CD8-positive, alpha-beta memory T cell (primary cell): Measurements from ENCODE around the gene PFDN5. TPM values are rescaled to one million over a fixed set of nuclear protein-coding genes. Genes with fewer than 3 reads are reported as not detected.

Experiments
- CTCF ChIA-PET: fragments of 350-600 bp; sonication (Branson Sonifier 250); formaldehyde crosslinking; loops from one replicate; lab custom pipeline; 2021; ENCODE audit warnings: antibody characterized with exemption; lab: Charles Lee
- POLR2A ChIA-PET: fragments of 350-600 bp; sonication (Branson Sonifier 250); formaldehyde crosslinking; loops from one replicate; lab custom pipeline; 2021; ENCODE audit warnings: antibody characterized with exemption; lab: Charles Lee
- DNase-seq, 5 donors: peaks; one replicate each; pipeline versions ENCODE4 v3.0.0 to v3.0.0-alpha.2; 2020 to 2022; ENCODE audit warnings: mixed read lengths in 1 of 5
- H3K27ac ChIP-seq: one replicate; pipeline ENCODE4 v1.7.0; 2013; ENCODE audit warnings: low read depth, mild to moderate bottlenecking, low read length, moderate library complexity
- H3K27me3 ChIP-seq: 2 replicates; pipeline ENCODE4 v1.7.0; 2013; ENCODE audit warnings: low read length, mild to moderate bottlenecking; ENCODE audit not compliant: insufficient read depth, poor library complexity, severe bottlenecking
- H3K36me3 ChIP-seq: 2 replicates; pipeline ENCODE4 v1.7.0; 2013; ENCODE audit warnings: mild to moderate bottlenecking, low read length, moderate library complexity; ENCODE audit not compliant: insufficient read depth
- H3K4me1 ChIP-seq: 2 replicates; pipeline ENCODE4 v1.7.0; 2013; ENCODE audit warnings: mild to moderate bottlenecking, low read length, moderate library complexity; ENCODE audit not compliant: insufficient read depth
- H3K4me3 ChIP-seq: 2 replicates; pipeline ENCODE4 v1.7.0; 2013; ENCODE audit warnings: mild to moderate bottlenecking, low read length
- H3K9me3 ChIP-seq: 2 replicates; pipeline ENCODE4 v1.7.0; 2013; ENCODE audit warnings: mild to moderate bottlenecking, low read length
- H3K27ac Mint-ChIP-seq, 8 donors: one replicate each; pipeline ENCODE4 v1.8.0; 2020 to 2021; ENCODE audit warnings: mixed read lengths in 8 of 8, mild to moderate bottlenecking in 6 of 8, inconsistent platforms in 3 of 8, moderate library complexity in 3 of 8
- H3K27me3 Mint-ChIP-seq, 2 donors: one replicate each; pipeline ENCODE4 v1.8.0; 2020 to 2021; ENCODE audit warnings: mixed read lengths in 2 of 2, mild to moderate bottlenecking in 1 of 2, moderate library complexity in 1 of 2
- H3K36me3 Mint-ChIP-seq, 3 donors: one replicate each; pipeline ENCODE4 v1.8.0; 2020 to 2021; ENCODE audit warnings: mixed read lengths in 3 of 3, inconsistent platforms in 1 of 3, mild to moderate bottlenecking in 1 of 3
- H3K4me1 Mint-ChIP-seq, 3 donors: one replicate each; pipeline ENCODE4 v1.8.0; 2020 to 2021; ENCODE audit warnings: mixed read lengths in 3 of 3, inconsistent platforms in 1 of 3, mild to moderate bottlenecking in 1 of 3
- H3K4me3 Mint-ChIP-seq, 7 donors: one replicate each; pipeline ENCODE4 v1.8.0; 2020 to 2021; ENCODE audit warnings: mixed read lengths in 7 of 7, mild to moderate bottlenecking in 6 of 7, moderate library complexity in 4 of 7, inconsistent platforms in 2 of 7
- H3K9me3 Mint-ChIP-seq, 5 donors: one replicate each; pipeline ENCODE4 v1.8.0; 2020 to 2022; ENCODE audit warnings: mixed read lengths in 5 of 5, mild to moderate bottlenecking in 3 of 5, moderate library complexity in 2 of 5, inconsistent platforms in 1 of 5
- polyA plus RNA-seq: library from polyadenylated mRNA; unstranded; fragments of 300-500 nt; fragmentation: Illumina TruSeq; gene quantifications from one replicate; pipeline ENCODE4 v1.2.3, GENCODE V29; 2021
- total RNA-seq, 2 experiments: library from RNA; stranded (reverse); gene quantifications; one replicate each; pipeline ENCODE4 v1.2.3, GENCODE V29; 2021

Gene PFDN5
- total and polyA plus RNA-seq, 3 experiments from 2014 or later: 380 to 1,325 (median 385) TPM

GRCh38 chr12:53345486-53346188, 50.3 kb downstream of the PFDN5 start:
- Mint-ChIP-seq H3K4me3 (peak overlapping the region; percentile 32 to 98 (median 94)), H3K27me3 (peaks cover under 1 to 1% of the 10 kb centered on the region in 2 donors), H3K4me1 (peaks cover 12 to 18% (median 14%) of the 10 kb centered on the region in 3 donors), H3K36me3 (peaks cover 0 to 2% (median 0%) of the 10 kb centered on the region in 3 donors), H3K27ac (peak overlapping the region in 5 of 8 donors; percentile 85 to 95 (median 92)), H3K9me3 (no peaks in the 10 kb centered on the region)
- no peaks in the 10 kb centered on the region for H3K36me3 ChIP-seq
- ChIA-PET POLR2A (interaction anchor here (1.0 to 4.0 kb wide), 7 partner anchors 10 to 73 kb away, joined by 3 to 28 read pairs (median 7); partner anchors contain the start of genes AAAS, MYG1, PFDN5 and SP1), CTCF (interaction anchor here (0.7 to 6.6 kb wide), 42 partner anchors 9 to 401 kb away, joined by 3 to 209 read pairs (median 4); partner anchors contain the start of genes AAAS, AMHR2, CSAD and ITGB7)
- H3K27ac ChIP-seq: no peak overlapping the region
- H3K4me3 ChIP-seq: no peak overlapping the region
- H3K27me3 ChIP-seq: no peaks in the 10 kb centered on the region
- DNase-seq: no peak
- no peaks in the 10 kb centered on the region for H3K9me3 ChIP-seq
- peaks cover 9% of the 10 kb centered on the region for H3K4me1 ChIP-seq

- H3K36me3 Mint-ChIP-seq: peaks cover 0 to 2% (median 0%) of the 10 kb centered on the region in 3 donors
- peak overlapping the region in 2 of 7 donors; percentile 6 to 23 for H3K4me3 Mint-ChIP-seq
- no peak for DNase-seq
- Histone ChIP-seq H3K27ac (no peak overlapping the region), H3K4me1 (peaks cover 9% of the 10 kb centered on the region), H3K27me3 (no peaks in the 10 kb centered on the region), H3K4me3 (no peak overlapping the region), H3K36me3 (no peaks in the 10 kb centered on the region), H3K9me3 (no peaks in the 10 kb centered on the region)
- ChIA-PET CTCF (interaction anchor here (1.4 to 6.6 kb wide), 7 partner anchors 22 to 188 kb away, joined by 4 to 209 read pairs (median 17); partner anchors contain the start of gene AAAS), POLR2A (interaction anchor here (0.6 to 4.0 kb wide), 2 partner anchors 22 to 322 kb away, joined by 4 to 28 read pairs; no protein-coding TSS in a partner anchor)
- H3K4me1 Mint-ChIP-seq: peaks cover 12 to 18% (median 14%) of the 10 kb centered on the region in 3 donors
- H3K27me3 Mint-ChIP-seq: peaks cover 0 to 1% of the 10 kb centered on the region in 2 donors
- no peaks in the 10 kb centered on the region for H3K9me3 Mint-ChIP-seq
- H3K27ac Mint-ChIP-seq: peak overlapping the region in 3 of 8 donors; percentile 40 to 51 (median 48)
Measured at GRCh38 chr12:53346491-53346890, 51.1 kb downstream of the PFDN5 start.

GRCh38 chr12:53347905-53348304, 52.6 kb downstream of the PFDN5 start:
- no peaks in the 10 kb centered on the region for H3K36me3 ChIP-seq
- ChIA-PET POLR2A (interaction anchor here (0.6 kb wide), 1 partner anchor 77 kb away, joined by 3 read pairs; no protein-coding TSS in a partner anchor), CTCF (interaction anchor here (1.0 to 6.6 kb wide), 4 partner anchors 23 to 134 kb away, joined by 3 to 209 read pairs (median 21); partner anchors contain the start of genes AAAS and ESPL1)
- Mint-ChIP-seq H3K36me3 (peaks cover 0 to 2% (median 0%) of the 10 kb centered on the region in 3 donors), H3K4me3 (no peak overlapping the region), H3K27ac (no peak overlapping the region), H3K27me3 (peaks cover 0 to 1% of the 10 kb centered on the region in 2 donors), H3K4me1 (peaks cover 18 to 23% (median 20%) of the 10 kb centered on the region in 3 donors), H3K9me3 (no peaks in the 10 kb centered on the region)
- H3K9me3 ChIP-seq: no peaks in the 10 kb centered on the region
- H3K27me3 ChIP-seq: no peaks in the 10 kb centered on the region
- H3K27ac ChIP-seq: no peak overlapping the region
- DNase-seq: no peak
- no peak overlapping the region for H3K4me3 ChIP-seq
- peaks cover 14% of the 10 kb centered on the region for H3K4me1 ChIP-seq

Other genes starting within 250 kb of the PFDN5 start
- gene TNS2, start 245.5 kb upstream of the PFDN5 start, total RNA-seq: 1 to 10 TPM; 2.1 to 5.6 TPM
- gene TNS2, start 245.5 kb upstream of the PFDN5 start, polyA plus RNA-seq: 0.35 TPM
- gene SPRYD3, start 216.2 kb upstream of the PFDN5 start, total RNA-seq: 10 to 100 TPM; 40.1 to 43.3 TPM
- 63.0 TPM for gene SPRYD3, start 216.2 kb upstream of the PFDN5 start, polyA plus RNA-seq
- gene IGFBP6, start 197.9 kb upstream of the PFDN5 start, total RNA-seq: 1 to 10 TPM; 1.5 to 1.6 TPM
- gene IGFBP6, start 197.9 kb upstream of the PFDN5 start, polyA plus RNA-seq: 8.9 TPM
- under 1 TPM; 0.48 to 1.00 TPM for gene SOAT2, start 192.1 kb upstream of the PFDN5 start, total RNA-seq
- 0.76 TPM for gene SOAT2, start 192.1 kb upstream of the PFDN5 start, polyA plus RNA-seq
- gene ZNF740, start 114.8 kb upstream of the PFDN5 start, total RNA-seq: 10 to 100 TPM; 50.4 to 52.0 TPM
- 3.3 TPM for gene ZNF740, start 114.8 kb upstream of the PFDN5 start, polyA plus RNA-seq
- 10 to 100 TPM; 15.8 to 18.7 TPM for gene CSAD, start 114.6 kb upstream of the PFDN5 start, total RNA-seq
- gene CSAD, start 114.6 kb upstream of the PFDN5 start, polyA plus RNA-seq: 0.70 TPM
- 100 to 1,000 TPM; 339 TPM for gene ITGB7, start 88.3 kb upstream of the PFDN5 start, total RNA-seq
- 292 TPM for gene ITGB7, start 88.3 kb upstream of the PFDN5 start, polyA plus RNA-seq
- 10 to 100 TPM; 67.0 to 68.4 TPM for gene RARG, start 63.3 kb upstream of the PFDN5 start, total RNA-seq
- gene RARG, start 63.3 kb upstream of the PFDN5 start, polyA plus RNA-seq: 15.4 TPM
- 10 to 100 TPM; 58.4 to 63.4 TPM for gene ESPL1, start 27.2 kb upstream of the PFDN5 start, total RNA-seq
- not detected for gene ESPL1, start 27.2 kb upstream of the PFDN5 start, polyA plus RNA-seq
- 10 to 100 TPM; 81.1 to 82.5 TPM for gene MYG1, start 4.2 kb downstream of the PFDN5 start, total RNA-seq
- gene MYG1, start 4.2 kb downstream of the PFDN5 start, polyA plus RNA-seq: 67.9 TPM
- 10 to 100 TPM; 77.9 to 79.7 TPM for gene AAAS, start 26.1 kb downstream of the PFDN5 start, total RNA-seq
- 38.9 TPM for gene AAAS, start 26.1 kb downstream of the PFDN5 start, polyA plus RNA-seq
- not detected for gene SP7, start 40.8 kb downstream of the PFDN5 start, total RNA-seq
- not detected for gene SP7, start 40.8 kb downstream of the PFDN5 start, polyA plus RNA-seq
- 10 to 100 TPM; 61.1 to 63.3 TPM for gene SP1, start 84.6 kb downstream of the PFDN5 start, total RNA-seq
- 6.6 TPM for gene SP1, start 84.6 kb downstream of the PFDN5 start, polyA plus RNA-seq
- gene AMHR2, start 128.3 kb downstream of the PFDN5 start, total RNA-seq: not detected
- not detected for gene AMHR2, start 128.3 kb downstream of the PFDN5 start, polyA plus RNA-seq
- gene PRR13, start 146.2 kb downstream of the PFDN5 start, total RNA-seq: 100 to 1,000 TPM; 234 to 236 TPM
- gene PRR13, start 146.2 kb downstream of the PFDN5 start, polyA plus RNA-seq: 602 TPM
- gene PCBP2, start 156.6 kb downstream of the PFDN5 start, total RNA-seq: 1,000 to 10,000 TPM in 1 of 2 experiments, 100 to 1,000 TPM in 1; 995 to 1,025 TPM
- gene PCBP2, start 156.6 kb downstream of the PFDN5 start, polyA plus RNA-seq: 104 TPM
- gene MAP3K12, start 203.9 kb downstream of the PFDN5 start, total RNA-seq: 10 to 100 TPM; 11.9 TPM
- 6.9 TPM for gene MAP3K12, start 203.9 kb downstream of the PFDN5 start, polyA plus RNA-seq
- 10 to 100 TPM; 62.1 to 65.1 TPM for gene TARBP2, start 205.7 kb downstream of the PFDN5 start, total RNA-seq
- 26.3 TPM for gene TARBP2, start 205.7 kb downstream of the PFDN5 start, polyA plus RNA-seq
- gene NPFF, start 211.9 kb downstream of the PFDN5 start, total RNA-seq: not detected
- gene NPFF, start 211.9 kb downstream of the PFDN5 start, polyA plus RNA-seq: not detected